ENCODE measurements around the gene KHNYN.
"Not testable (repeated sequence)": the region's sequence is repeated elsewhere in the genome, so short reads cannot be mapped to it uniquely, and the experiment has no call there.

KHNYN gene

GRCh38 chr14:24429395-24430142, at the start of gene KHNYN, which contains the start of gene CBLN3:
KHNYN (plus strand) TSS chr14:24429954; CDS start chr14:24430731, 777 bp downstream.
CBLN3 (minus strand) TSS chr14:24429668; CDS start chr14:24429054, 614 bp downstream.
- DNase-seq (ENCODE audit: low read depth): peak; percentile 85

GRCh38 chr14:24381363-24382063, 48.2 kb upstream of the KHNYN start:
- DNase-seq (ENCODE audit: low read depth): no peak

DNA sequence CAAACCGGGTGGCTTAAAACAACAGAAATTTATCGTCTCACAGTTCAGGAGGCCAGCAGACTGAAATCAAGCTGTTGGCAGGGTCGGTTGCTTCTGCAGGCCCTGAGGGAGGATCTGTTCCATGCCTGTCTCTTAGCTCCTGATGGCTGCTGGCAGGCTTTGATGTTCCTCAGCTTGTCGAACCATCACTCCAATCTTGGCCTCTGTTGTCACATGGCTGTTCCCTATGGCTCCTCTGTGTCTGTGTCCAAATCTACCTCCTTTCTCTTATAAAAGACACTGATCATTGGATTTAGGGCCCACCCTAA, 47.7 kb upstream of the KHNYN start:
- no peak for DNase-seq (ENCODE audit: low read depth)

GRCh38 chr14:24384169-24384568, 45.6 kb upstream of the KHNYN start:
- DNase-seq (ENCODE audit: low read depth): no peak

GRCh38 chr14:24385524-24385923, 44.2 kb upstream of the KHNYN start:
- no peak for DNase-seq (ENCODE audit: low read depth)

DNA sequence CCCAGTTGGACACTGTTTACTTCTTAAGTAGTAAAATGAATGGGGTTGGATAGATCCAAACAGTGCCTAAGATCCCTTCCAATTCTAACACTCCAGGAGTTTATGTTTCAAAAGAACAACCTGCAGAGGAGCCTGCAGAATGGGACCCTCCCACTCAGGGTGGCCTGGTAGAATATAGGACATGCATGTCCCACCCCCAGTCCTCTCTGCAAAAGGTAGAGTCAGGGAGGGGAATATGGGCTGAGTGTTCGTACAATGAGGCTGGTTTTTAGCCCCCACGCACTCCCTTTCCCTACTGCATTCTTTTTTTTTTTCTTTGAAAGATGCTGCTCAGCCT, 42.8 kb upstream of the KHNYN start:
- DNase-seq (ENCODE audit: low read depth): no peak

DNA sequence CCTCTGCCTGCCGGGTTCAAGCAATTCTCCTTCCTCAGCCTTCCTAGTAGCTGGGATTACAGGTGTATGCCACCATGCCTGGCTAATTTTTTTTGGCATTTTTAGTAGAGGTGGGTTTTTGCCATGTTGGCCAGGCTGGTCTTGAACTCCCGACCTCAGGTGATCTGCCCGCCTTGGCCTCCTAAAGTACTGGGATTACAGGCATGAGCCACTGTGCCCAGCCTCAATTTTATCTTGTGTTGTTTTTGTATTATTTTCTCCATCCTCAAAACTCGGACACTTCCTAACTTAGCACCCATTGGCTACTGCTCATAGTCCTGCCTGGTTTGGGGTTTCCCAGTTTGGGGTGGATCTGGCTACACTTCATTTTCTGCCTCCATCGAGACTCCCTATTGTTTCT, 42.2 kb upstream of the KHNYN start:
- DNase-seq (ENCODE audit: low read depth): not testable (repeated sequence)

- no peak for DNase-seq (ENCODE audit: low read depth)
Measured at GRCh38 chr14:24388474-24389179, 41.1 kb upstream of the KHNYN start.

DNA sequence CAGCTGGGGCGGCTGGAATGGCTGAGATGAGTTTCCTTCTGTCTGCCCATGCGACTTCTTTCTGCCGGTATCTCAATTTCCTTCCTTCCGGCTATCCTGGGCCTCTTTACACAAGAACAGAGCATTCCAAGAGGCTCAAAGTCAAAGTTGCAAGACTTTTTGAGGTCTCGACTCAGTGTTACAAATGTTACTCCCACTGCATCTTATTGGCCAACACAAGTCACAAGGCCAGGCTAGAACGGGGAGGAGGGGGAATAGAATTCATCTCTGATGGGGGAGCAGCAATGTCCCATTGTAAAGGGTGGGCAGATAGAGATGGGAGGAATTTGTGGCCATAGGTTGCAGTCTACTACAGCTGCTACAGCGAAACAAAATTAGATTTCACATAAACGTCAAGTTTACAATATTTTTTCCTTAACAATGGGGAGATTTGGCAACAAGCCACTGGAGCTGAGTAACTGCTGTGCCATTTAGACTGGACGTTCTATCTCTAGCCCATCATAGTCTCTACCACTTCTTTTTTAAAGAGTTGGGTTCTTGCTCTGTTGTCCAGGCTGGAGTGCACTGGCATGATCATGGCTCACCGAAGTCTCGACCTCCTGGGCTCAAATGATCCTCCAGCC, 40.4 kb upstream of the KHNYN start:
- DNase-seq (ENCODE audit: low read depth): no peak

- DNase-seq (ENCODE audit: low read depth): no peak
Measured at GRCh38 chr14:24390701-24391468, 38.9 kb upstream of the KHNYN start.

DNA sequence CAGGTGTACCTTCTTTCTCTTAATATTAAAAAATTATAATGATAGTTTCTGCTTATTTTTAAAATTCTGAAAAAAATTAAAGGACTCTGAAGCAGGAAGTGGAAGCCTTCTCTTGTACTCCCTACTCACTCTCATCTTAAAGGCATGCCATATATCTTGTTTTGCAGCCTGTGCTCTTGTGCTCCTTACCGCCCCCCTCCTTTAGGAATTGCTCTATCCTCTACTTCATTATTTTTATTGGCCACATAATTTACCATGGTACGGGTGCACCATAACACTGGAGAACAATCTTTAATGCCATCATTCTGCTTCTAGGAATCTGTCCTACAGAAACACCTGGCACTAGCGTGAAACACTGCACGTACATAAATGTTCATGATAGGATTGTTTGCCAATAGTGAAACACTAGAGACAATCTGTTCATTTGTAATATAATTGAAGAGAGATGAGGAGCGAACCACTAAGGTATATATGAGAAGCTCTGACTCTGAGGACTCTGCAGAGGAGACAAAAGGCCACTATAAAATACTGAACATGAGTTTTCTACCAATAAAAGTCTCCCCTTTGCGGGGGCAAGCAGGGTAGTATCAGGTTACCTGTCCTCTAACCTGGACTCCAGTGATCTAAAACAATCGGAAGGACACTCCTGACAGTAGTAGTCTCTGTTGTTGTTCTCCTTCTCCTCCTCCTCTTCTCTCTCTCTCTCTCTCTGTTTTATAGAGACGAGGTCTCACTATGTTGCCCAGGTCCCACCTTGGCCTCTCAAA, 37.2 kb upstream of the KHNYN start:
- DNase-seq (ENCODE audit: low read depth): no peak

GRCh38 chr14:24394275-24394674, 35.5 kb upstream of the KHNYN start:
- DNase-seq (ENCODE audit: low read depth): no peak

DNA sequence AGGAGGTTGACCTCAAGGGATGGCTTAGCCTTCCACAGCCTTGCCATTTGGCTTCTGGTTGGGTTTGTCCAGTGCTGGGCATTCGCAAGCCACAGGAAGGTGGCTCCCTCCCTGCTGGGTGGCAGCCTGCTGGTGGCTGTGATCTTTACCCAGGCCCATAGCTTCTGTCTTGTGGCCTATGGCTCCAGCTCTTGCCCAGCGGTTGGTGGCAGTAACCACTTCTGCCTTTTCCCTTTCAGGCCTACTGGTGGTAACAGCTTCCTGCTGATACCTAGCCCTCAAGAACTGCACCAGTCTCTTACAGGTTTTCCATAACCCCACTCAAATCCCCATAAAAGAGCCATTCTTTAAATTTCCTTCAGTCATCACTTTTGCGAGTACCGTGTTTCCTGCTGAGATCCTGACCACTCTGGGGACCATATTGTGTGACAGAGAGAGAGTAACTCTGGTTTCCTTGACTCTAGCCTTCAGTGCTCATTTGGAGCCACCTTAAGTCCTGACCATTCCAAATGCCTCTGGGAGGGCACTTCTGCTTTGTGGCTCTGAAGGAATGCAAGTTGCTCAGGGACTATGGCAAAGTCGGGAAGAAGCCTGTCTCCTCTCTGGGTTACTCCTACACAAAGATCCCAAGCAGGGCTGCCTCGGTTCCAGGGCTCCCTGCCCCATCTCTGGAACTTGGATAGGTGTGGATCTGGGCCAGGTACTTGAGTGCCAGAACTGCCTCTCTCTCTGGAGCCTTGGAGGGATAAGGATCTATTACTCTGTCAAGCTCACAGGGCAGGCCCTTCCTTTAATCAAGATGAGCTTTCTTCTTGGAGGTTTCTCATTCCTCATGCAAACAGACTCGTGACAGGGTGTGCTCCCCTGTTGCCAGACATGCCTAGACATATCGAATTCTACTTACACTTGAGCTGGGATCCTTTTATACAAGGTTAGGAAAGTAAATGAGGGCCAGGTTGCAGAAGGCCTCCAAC, 33.9 kb upstream of the KHNYN start:
- DNase-seq (ENCODE audit: low read depth): no peak

DNA sequence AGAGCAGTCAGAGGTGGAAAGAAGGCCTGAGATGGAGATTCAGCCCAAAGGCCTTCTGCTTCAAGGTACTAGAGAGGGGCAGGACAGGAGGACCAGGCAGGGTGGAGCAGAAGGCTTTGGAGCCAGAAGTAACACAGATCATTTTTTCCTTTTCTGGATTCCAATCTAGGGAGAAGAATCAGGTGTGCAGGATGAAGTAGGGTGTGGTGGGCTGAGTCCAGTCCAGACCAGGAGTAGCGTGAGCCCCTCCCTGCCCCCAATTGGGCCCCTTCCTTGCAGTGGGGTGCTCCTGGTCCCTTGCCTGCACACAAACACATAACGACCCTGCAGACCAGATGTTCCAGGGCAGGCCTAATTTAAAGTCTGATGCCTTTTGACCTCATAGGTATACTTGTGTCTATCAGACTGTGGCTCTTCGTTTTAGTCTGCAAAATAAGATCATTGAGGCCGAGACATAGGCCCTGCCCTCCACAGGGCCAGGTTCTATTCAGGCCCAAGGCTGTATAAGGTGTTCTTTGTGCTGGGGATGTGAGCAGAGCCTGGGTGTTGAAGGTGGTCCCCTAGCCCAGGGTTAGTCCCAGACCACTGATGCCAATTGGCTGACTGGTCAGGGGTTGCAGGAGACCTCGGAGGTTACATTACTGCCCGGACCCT, 32.0 kb upstream of the KHNYN start:
- no peak for DNase-seq (ENCODE audit: low read depth)

GRCh38 chr14:24398293-24398652, 31.5 kb upstream of the KHNYN start:
- no peak for DNase-seq (ENCODE audit: low read depth)

GRCh38 chr14:24398653-24399446, 30.9 kb upstream of the KHNYN start, which contains the start of gene NYNRIN:
NYNRIN (plus strand) TSS chr14:24399003; CDS start chr14:24399247, 244 bp downstream.
- DNase-seq (ENCODE audit: low read depth): peak; percentile 2

DNA sequence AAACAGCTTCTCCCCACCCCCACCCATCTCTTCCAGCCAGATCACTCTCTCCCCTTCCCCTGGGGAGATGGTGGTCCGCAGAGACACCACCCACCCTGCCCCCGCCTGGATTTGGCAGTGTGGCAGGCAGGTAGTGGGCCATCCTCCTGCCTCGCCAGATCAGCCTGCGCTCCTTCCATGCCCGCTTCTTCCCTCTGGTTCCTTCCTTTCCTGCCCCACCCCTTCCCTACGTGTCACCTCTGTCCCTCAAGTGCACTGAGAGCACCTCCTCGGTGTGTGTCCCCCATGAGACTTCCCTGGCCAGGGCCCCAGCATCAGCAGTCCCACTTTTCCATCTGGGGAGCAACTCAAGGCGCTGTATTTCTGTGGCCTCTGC, 30.3 kb upstream of the KHNYN start:
- no peak for DNase-seq (ENCODE audit: low read depth)

GRCh38 chr14:24399999-24400718, 29.6 kb upstream of the KHNYN start:
- no peak for DNase-seq (ENCODE audit: low read depth)

Measured in activated T-cell treated with anti-CD3 and anti-CD28 coated beads for 24 hours (primary cell).